UCSD-AML1 (cell line): ENCODE results near the gene RTBDN.

ENCODE experiments used
- DNase-seq: peaks from one replicate; lab custom pipeline; 2025; ENCODE audit not compliant: unreplicated experiment; lab: John Stamatoyannopoulos, UW

Gene RTBDN

GRCh38 chr19:12834566-12834943, at the start of gene RTBDN:
RTBDN (minus strand) TSS chr19:12834579; CDS start chr19:12829979, 4,600 bp downstream.
- no peak for DNase-seq

- DNase-seq, result no peak
Observed at GRCh38 chr19:12882589-12882988, 48.2 kb upstream of the RTBDN start.

- DNase-seq, result peak; percentile 93
Observed at GRCh38 chr19:12881172-12881808, 46.9 kb upstream of the RTBDN start, which contains the start of gene DNASE2. DNASE2 (minus strand) TSS chr19:12881449; CDS start chr19:12881375, 74 bp downstream.

- DNase-seq, result no peak
Observed at GRCh38 chr19:12880551-12881171, 46.3 kb upstream of the RTBDN start.

- DNase-seq, result no peak
Observed at GRCh38 chr19:12875086-12875485, 40.7 kb upstream of the RTBDN start.

GRCh38 chr19:12873891-12874745, 39.7 kb upstream of the RTBDN start:
- DNase-seq, result no peak

- no peak for DNase-seq
Observed at GRCh38 chr19:12872941-12873890, 38.8 kb upstream of the RTBDN start.

- no peak for DNase-seq
Observed at GRCh38 chr19:12872255-12872654, 37.9 kb upstream of the RTBDN start.

- DNase-seq, result no peak
Observed at GRCh38 chr19:12871681-12872080, 37.3 kb upstream of the RTBDN start.

- no peak for DNase-seq
Observed at GRCh38 chr19:12868540-12869112, 34.2 kb upstream of the RTBDN start.

- peak; percentile 80 for DNase-seq
Observed at GRCh38 chr19:12867120-12868099, 33.0 kb upstream of the RTBDN start.

GRCh38 chr19:12866416-12867119, 32.2 kb upstream of the RTBDN start:
- no peak for DNase-seq

GRCh38 chr19:12865746-12866415, 31.5 kb upstream of the RTBDN start:
- DNase-seq, result no peak

GRCh38 chr19:12864721-12865715, 30.6 kb upstream of the RTBDN start:
- DNase-seq, result no peak

GRCh38 chr19:12864143-12864542, 29.8 kb upstream of the RTBDN start:
- no peak for DNase-seq

GRCh38 chr19:12859546-12859945, 25.2 kb upstream of the RTBDN start:
- no peak for DNase-seq
